Measurements from ENCODE around the gene MLST8. TPM values are rescaled to one million over a fixed set of nuclear protein-coding genes. Genes with fewer than 3 reads are reported as not detected.
A peak's percentile ranks its signal among the peaks of the same experiment; 100 is the strongest.

Gene MLST8
- total and polyA plus RNA-seq, 2 of the 8 experiments (the other 6 are each of a cell fraction or from before 2014, with no cell fraction given), result 67.6 to 321 TPM

GRCh38 chr16:2206780-2207433, 1.7 kb downstream of the MLST8 start:
- peak overlapping the region in 1 of 2 experiments; percentile 87; a peak in 1 of 4 replicates for H3K4me2 ChIP-seq (ENCODE audit: insufficient read depth in 1 of 2, low read depth in 2 of 2, low read length in 2 of 2)
- no peak overlapping the region for H2AFZ ChIP-seq (ENCODE audit: low read length)
- no peak overlapping the region for H3K56ac ChIP-seq (replicated peaks; ENCODE audit: insufficient read length, low read depth, low read length)
- no peak overlapping the region for H2BK12ac ChIP-seq (ENCODE audit: low read depth, low read length)
- H3K79me1 ChIP-seq (ENCODE audit: low read depth, low read length), result peaks cover 6% of the 10 kb centered on the region
- no peak overlapping the region; the same call in 1 of the 2 replicates for H2BK5ac ChIP-seq (ENCODE audit: low read depth, low read length)
- H3K23me2 ChIP-seq (ENCODE audit: low read depth, low read length), result peaks cover 11% of the 10 kb centered on the region; the same call in 1 of the 2 replicates
- no peak overlapping the region for H3K27ac ChIP-seq (ENCODE audit: low read depth, low read length)
- FAIRE-seq (no peak), DNase-seq (ENCODE audit: low read depth in 1 of 2, low spot score in 2 of 2) (no peak)
- POLR2A ChIA-PET (ENCODE audit: partially characterized antibody), result interaction anchor here (0.7 to 15.1 kb wide), 13 partner anchors 8 to 53 kb away, joined by 3 to 156 read pairs (median 5); partner anchors contain the start of genes CASKIN1, E4F1, PGP and TRAF7
- H4K20me1 ChIP-seq (replicated peaks in 1 of 2; ENCODE audit: control insufficient read depth in 1 of 2, insufficient read depth in 2 of 2, low read length in 2 of 2), result peaks cover 0 to 18% of the 10 kb centered on the region in 2 experiments
- peaks cover 0 to 7% of the 10 kb centered on the region in 2 experiments; a peak in 1 of 4 replicates for H3K79me2 ChIP-seq (ENCODE audit: control insufficient read depth in 1 of 2, insufficient read depth in 2 of 2, low read length in 2 of 2)
- no peak overlapping the region for H2BK120ac ChIP-seq (replicated peaks; ENCODE audit: low read depth, low read length)
- H4K5ac ChIP-seq (ENCODE audit: insufficient read length, low read depth, low read length), result no peak overlapping the region
- H3K27me3 ChIP-seq (replicated peaks in 1 of 4; ENCODE audit: control insufficient read depth in 3 of 4, extremely low read depth in 1 of 4, insufficient read depth in 3 of 4, low read length in 3 of 4), result no peaks in the 10 kb centered on the region; a peak in 1 of 7 replicates
- 97% methylated on average over 23 of the region's 23 CpGs; no CpG with 5 or more reads in 1 of the 2 experiments for WGBS, 2 experiments (ENCODE audit: extremely low coverage in 1 of 2, insufficient coverage in 1 of 2, insufficient read length in 1 of 2, insufficient replicate concordance in 2 of 2, low coverage in 1 of 2, low lambda C conversion rate in 2 of 2, missing lambda C conversion rate in 1 of 2)
- H3K4ac ChIP-seq (replicated peaks; ENCODE audit: insufficient read length, low read depth, low read length), result no peak overlapping the region
- H2AK5ac ChIP-seq (ENCODE audit: low read depth, low read length), result no peak overlapping the region
- H3K4me3 ChIP-seq (ENCODE audit: extremely low read depth in 1 of 4, insufficient read depth in 2 of 4, low read depth in 3 of 4, low read length in 4 of 4), result no peak overlapping the region
- H2BK20ac ChIP-seq (ENCODE audit: low read length), result no peak overlapping the region
- CTCF ChIA-PET (ENCODE audit: partially characterized antibody), result interaction anchor here (0.7 to 1.4 kb wide), 4 partner anchors 12 to 726 kb away, joined by 3 to 4 read pairs (median 3); no protein-coding TSS in a partner anchor
- H3K4me1 ChIP-seq (replicated peaks in 1 of 4; ENCODE audit: control insufficient read depth in 3 of 4, insufficient read depth in 4 of 4, low read length in 3 of 4), result peaks cover 0 to 17% (median 9%) of the 10 kb centered on the region in 4 experiments; a peak in 6 of 7 replicates
- peak overlapping the region; percentile 64; the same call in 1 of the 2 replicates for H4K8ac ChIP-seq (ENCODE audit: extremely low read depth, insufficient read depth, low read length)
- H2BK15ac ChIP-seq (ENCODE audit: low read length), result no peak overlapping the region
- H3K9me3 ChIP-seq (ENCODE audit: insufficient read depth in 2 of 2, low read depth in 1 of 2, low read length in 1 of 2), result no peaks in the 10 kb centered on the region
- H4K91ac ChIP-seq (replicated peaks; ENCODE audit: insufficient read length, low read length), result no peak overlapping the region
- H3K14ac ChIP-seq (ENCODE audit: insufficient read length), result no peak overlapping the region
- no peak overlapping the region for H3K23ac ChIP-seq (ENCODE audit: insufficient read length)
- H3K9ac ChIP-seq (replicated peaks in 1 of 4; ENCODE audit: extremely low read depth in 1 of 4, low read depth in 3 of 4, low read length in 3 of 4), result no peak overlapping the region
- H3K18ac ChIP-seq (ENCODE audit: extremely low read depth, low read length), result no peak overlapping the region
- peaks cover 4 to 34% (median 13%) of the 10 kb centered on the region in 4 experiments; a peak in 6 of 8 replicates for H3K36me3 ChIP-seq (ENCODE audit: control insufficient read depth in 2 of 4, insufficient read depth in 4 of 4, low read length in 3 of 4)
- TF ChIP-seq YY1 (IDR thresholded peaks at IDR 0.05; ENCODE audit: low read depth, low read length) (no peak), ZNF274 (IDR thresholded peaks at IDR 0.05; ENCODE audit: borderline replicate concordance, extremely low read depth, low read length) (no peak), E2F6 (IDR thresholded peaks at IDR 0.05) (no peak), CEBPB (IDR thresholded peaks at IDR 0.05; ENCODE audit: low read depth, low read length) (no peak), SIN3A (conservative IDR thresholded peaks at IDR 0.05 in 1 of 2, IDR thresholded peaks at IDR 0.05 in 1 of 2; ENCODE audit: low read depth in 1 of 2, low read length in 2 of 2) (no peak), ATF3 (IDR thresholded peaks at IDR 0.05; ENCODE audit: insufficient read depth, low read depth, low read length) (no peak), TAF1 (IDR thresholded peaks at IDR 0.05; ENCODE audit: low read depth, low read length) (no peak), TEAD4 (IDR thresholded peaks at IDR 0.05; ENCODE audit: low read depth, low read length) (no peak), CBX5 (IDR thresholded peaks at IDR 0.05; ENCODE audit: low read depth, low read length) (no peak), POLR2AphosphoS5 (IDR thresholded peaks at IDR 0.05; ENCODE audit: low read depth, low read length) (no peak; the same call in 1 of the 2 replicates), RBBP5 (IDR thresholded peaks at IDR 0.05; ENCODE audit: borderline replicate concordance, low read depth, low read length) (no peak)

Measured in H1 (cell line).